K562 (cell line): Measurements from ENCODE around the gene PACS1. TPM values are rescaled to one million over a fixed set of nuclear protein-coding genes. Genes with fewer than 3 reads are reported as not detected.

Experiments
- CBX5 ChIP-seq: IDR thresholded peaks from 2 replicates; pipeline ENCODE4 v1.6.1; 2014; ENCODE audit warnings: low read depth, borderline replicate concordance
- EHMT2 ChIP-seq: fragments of 450-650 bp; IDR thresholded peaks from 2 replicates; pipeline ENCODE4 v1.6.1; 2018; ENCODE audit warnings: antibody characterized with exemption
- ID3 ChIP-seq, 2 experiments: fragments of 250-450 bp in 1 of 2; fragments of 450-650 bp in 1 of 2; sonication (Bioruptor Pico) in 1 of 2; IDR thresholded peaks; 2 replicates each; pipeline versions ENCODE4 v1.6.1 to v1.8.0; 2016 to 2021; ENCODE audit warnings: mild to moderate bottlenecking in 2 of 2, moderate library complexity in 2 of 2, missing compliant biosample characterization in 1 of 2, missing genetic modification characterization in 1 of 2
- POLR3G ChIP-seq: IDR thresholded peaks from 2 replicates; pipeline ENCODE4 v1.6.1; 2011; ENCODE audit not compliant: insufficient read length, insufficient replicate concordance; ENCODE audit errors: extremely low read depth
- TCFL5 ChIP-seq: fragments of 250-450 bp; sonication (Bioruptor Pico); conservative IDR thresholded peaks from 2 replicates; pipeline ENCODE4 v1.6.1; 2021; ENCODE audit warnings: mild to moderate bottlenecking, moderate library complexity, matching md5 sums
- XRCC5 ChIP-seq: fragments of 200-400 bp; formaldehyde crosslinking; IDR thresholded peaks from 2 replicates; pipeline ENCODE4 v1.6.1; 2017; ENCODE audit warnings: low read depth, mild to moderate bottlenecking, low read length
- ZNF3 ChIP-seq: fragments of 250-450 bp; sonication (Bioruptor Pico); IDR thresholded peaks from 2 replicates; pipeline ENCODE4 v1.5.0; 2021; ENCODE audit warnings: mild to moderate bottlenecking, moderate library complexity
- polyA plus RNA-seq, 8 experiments: library from polyadenylated mRNA; depleted of rRNA in 4 of 8; stranded (reverse) in 5 of 8; unstranded in 3 of 8; fragments of >200 nt; fragmentation: Nextera tagmentation in 2 of 8; fragmentation: Illumina TruSeq in 1 of 8; extraction: Ambion mirVana in 2 of 8; extraction: Trizol in 1 of 8; gene quantifications; 2 replicates each; pipeline versions ENCODE4 v1.2.1 to v1.2.3, GENCODE V29; 2011 to 2014; ENCODE audit warnings: inconsistent platforms in 1 of 8, missing spikeins in 1 of 8
- total RNA-seq, 7 experiments: library from RNA; depleted of rRNA in 6 of 7; stranded (reverse); fragments of >200 nt in 6 of 7; fragmentation: Illumina TruSeq in 2 of 7; extraction: Trizol in 2 of 7; gene quantifications; 2 replicates each; pipeline versions ENCODE4 v1.2.1 to v1.2.3, GENCODE V29; 2011 to 2021; ENCODE audit warnings: low replicate concordance in 1 of 7
- TF ChIP-seq, protein P1 (sequence below), 2 experiments: IDR thresholded peaks in 1 of 2; conservative IDR thresholded peaks in 1 of 2; 2 replicates each; pipeline ENCODE4 v1.6.1; 2016; ENCODE audit warnings: low read depth in 2 of 2, mild to moderate bottlenecking in 1 of 2, missing compliant biosample characterization in 1 of 2, missing genetic modification characterization in 1 of 2, moderate library complexity in 1 of 2
- TF ChIP-seq, protein P2 (sequence below): fragments of 250-450 bp; sonication (Bioruptor Pico); IDR thresholded peaks from 2 replicates; pipeline ENCODE4 v1.8.0; 2022; ENCODE audit warnings: moderate library complexity, mild to moderate bottlenecking, inconsistent platforms
- TF ChIP-seq, protein P3 (sequence below), 2 experiments: fragments of 150-350 bp in 1 of 2; IDR thresholded peaks; 2 replicates each; pipeline ENCODE4 v1.6.1; 2012 to 2016; ENCODE audit warnings: low read depth in 2 of 2, low read length in 2 of 2, mild to moderate bottlenecking in 1 of 2, moderate library complexity in 1 of 2
- TF ChIP-seq, protein P4 (sequence below): fragments of 250-450 bp; sonication (Bioruptor Pico); IDR thresholded peaks from 2 replicates; pipeline ENCODE4 v1.8.0; 2021; ENCODE audit warnings: moderate library complexity, mild to moderate bottlenecking, inconsistent platforms

The PACS1 gene
- total and polyA plus RNA-seq, 9 of the 15 experiments (the other 6 are each of a cell fraction or from before 2014, with no cell fraction given), result 0.34 to 28.1 (median 8.5) TPM

GRCh38 chr11:66022401-66023185 is 47.5 kb upstream of the PACS1 start (continued):
- TF ChIP-seq, protein P1, sequence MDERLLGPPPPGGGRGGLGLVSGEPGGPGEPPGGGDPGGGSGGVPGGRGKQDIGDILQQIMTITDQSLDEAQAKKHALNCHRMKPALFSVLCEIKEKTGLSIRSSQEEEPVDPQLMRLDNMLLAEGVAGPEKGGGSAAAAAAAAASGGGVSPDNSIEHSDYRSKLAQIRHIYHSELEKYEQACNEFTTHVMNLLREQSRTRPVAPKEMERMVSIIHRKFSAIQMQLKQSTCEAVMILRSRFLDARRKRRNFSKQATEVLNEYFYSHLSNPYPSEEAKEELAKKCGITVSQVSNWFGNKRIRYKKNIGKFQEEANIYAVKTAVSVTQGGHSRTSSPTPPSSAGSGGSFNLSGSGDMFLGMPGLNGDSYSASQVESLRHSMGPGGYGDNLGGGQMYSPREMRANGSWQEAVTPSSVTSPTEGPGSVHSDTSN (CRISPR knock-in tag; IDR thresholded peaks at IDR 0.05; ENCODE audit: low read depth), result no peak
- TF ChIP-seq, protein P1 (tag; conservative IDR thresholded peaks at IDR 0.05; ENCODE audit: low read depth), result no peak
- TF ChIP-seq, protein P2, sequence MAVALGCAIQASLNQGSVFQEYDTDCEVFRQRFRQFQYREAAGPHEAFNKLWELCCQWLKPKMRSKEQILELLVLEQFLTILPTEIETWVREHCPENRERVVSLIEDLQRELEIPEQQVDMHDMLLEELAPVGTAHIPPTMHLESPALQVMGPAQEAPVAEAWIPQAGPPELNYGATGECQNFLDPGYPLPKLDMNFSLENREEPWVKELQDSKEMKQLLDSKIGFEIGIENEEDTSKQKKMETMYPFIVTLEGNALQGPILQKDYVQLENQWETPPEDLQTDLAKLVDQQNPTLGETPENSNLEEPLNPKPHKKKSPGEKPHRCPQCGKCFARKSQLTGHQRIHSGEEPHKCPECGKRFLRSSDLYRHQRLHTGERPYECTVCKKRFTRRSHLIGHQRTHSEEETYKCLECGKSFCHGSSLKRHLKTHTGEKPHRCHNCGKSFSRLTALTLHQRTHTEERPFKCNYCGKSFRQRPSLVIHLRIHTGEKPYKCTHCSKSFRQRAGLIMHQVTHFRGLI (CRISPR knock-in tag), result no peak
- no peak for TF ChIP-seq TCFL5 (CRISPR knock-in tag)
- TF ChIP-seq, protein P3, sequence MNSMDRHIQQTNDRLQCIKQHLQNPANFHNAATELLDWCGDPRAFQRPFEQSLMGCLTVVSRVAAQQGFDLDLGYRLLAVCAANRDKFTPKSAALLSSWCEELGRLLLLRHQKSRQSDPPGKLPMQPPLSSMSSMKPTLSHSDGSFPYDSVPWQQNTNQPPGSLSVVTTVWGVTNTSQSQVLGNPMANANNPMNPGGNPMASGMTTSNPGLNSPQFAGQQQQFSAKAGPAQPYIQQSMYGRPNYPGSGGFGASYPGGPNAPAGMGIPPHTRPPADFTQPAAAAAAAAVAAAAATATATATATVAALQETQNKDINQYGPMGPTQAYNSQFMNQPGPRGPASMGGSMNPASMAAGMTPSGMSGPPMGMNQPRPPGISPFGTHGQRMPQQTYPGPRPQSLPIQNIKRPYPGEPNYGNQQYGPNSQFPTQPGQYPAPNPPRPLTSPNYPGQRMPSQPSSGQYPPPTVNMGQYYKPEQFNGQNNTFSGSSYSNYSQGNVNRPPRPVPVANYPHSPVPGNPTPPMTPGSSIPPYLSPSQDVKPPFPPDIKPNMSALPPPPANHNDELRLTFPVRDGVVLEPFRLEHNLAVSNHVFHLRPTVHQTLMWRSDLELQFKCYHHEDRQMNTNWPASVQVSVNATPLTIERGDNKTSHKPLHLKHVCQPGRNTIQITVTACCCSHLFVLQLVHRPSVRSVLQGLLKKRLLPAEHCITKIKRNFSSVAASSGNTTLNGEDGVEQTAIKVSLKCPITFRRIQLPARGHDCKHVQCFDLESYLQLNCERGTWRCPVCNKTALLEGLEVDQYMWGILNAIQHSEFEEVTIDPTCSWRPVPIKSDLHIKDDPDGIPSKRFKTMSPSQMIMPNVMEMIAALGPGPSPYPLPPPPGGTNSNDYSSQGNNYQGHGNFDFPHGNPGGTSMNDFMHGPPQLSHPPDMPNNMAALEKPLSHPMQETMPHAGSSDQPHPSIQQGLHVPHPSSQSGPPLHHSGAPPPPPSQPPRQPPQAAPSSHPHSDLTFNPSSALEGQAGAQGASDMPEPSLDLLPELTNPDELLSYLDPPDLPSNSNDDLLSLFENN (IDR thresholded peaks at IDR 0.05; ENCODE audit: low read depth in 2 of 2, low read length in 2 of 2), result peak in 1 of 2 experiments; percentile 44; a peak in 1 of 4 replicates
- TF ChIP-seq, protein P4, sequence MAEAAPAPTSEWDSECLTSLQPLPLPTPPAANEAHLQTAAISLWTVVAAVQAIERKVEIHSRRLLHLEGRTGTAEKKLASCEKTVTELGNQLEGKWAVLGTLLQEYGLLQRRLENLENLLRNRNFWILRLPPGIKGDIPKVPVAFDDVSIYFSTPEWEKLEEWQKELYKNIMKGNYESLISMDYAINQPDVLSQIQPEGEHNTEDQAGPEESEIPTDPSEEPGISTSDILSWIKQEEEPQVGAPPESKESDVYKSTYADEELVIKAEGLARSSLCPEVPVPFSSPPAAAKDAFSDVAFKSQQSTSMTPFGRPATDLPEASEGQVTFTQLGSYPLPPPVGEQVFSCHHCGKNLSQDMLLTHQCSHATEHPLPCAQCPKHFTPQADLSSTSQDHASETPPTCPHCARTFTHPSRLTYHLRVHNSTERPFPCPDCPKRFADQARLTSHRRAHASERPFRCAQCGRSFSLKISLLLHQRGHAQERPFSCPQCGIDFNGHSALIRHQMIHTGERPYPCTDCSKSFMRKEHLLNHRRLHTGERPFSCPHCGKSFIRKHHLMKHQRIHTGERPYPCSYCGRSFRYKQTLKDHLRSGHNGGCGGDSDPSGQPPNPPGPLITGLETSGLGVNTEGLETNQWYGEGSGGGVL (CRISPR knock-in tag), result no peak
- TF ChIP-seq POLR3G, result no peak
- no peak for TF ChIP-seq ZNF3 (CRISPR knock-in tag)
- no peak for TF ChIP-seq CBX5
- TF ChIP-seq ID3 (CRISPR knock-in tag; IDR thresholded peaks at IDR 0.05), result no peak
- no peak for TF ChIP-seq ID3 (tag; IDR thresholded peaks at IDR 0.05)
- no peak for TF ChIP-seq EHMT2
- TF ChIP-seq XRCC5, result peak; percentile 41; the same call in 1 of the 2 replicates
